Naive thymus-derived CD4-positive, alpha-beta T cell (primary cell): Measurements from ENCODE around the gene CCL28. TPM values are rescaled to one million over a fixed set of nuclear protein-coding genes. Genes with fewer than 3 reads are reported as not detected.
"Not testable (repeated sequence)": the region's sequence is repeated elsewhere in the genome, so short reads cannot be mapped to it uniquely, and the experiment has no call there.

Experiments
- ATAC-seq: fragments of 150-1000 bp; cut with Tn5 transposase; 2 replicates; pipeline ENCODE4 v1.10.0; 2021; ENCODE audit warnings: mild to moderate bottlenecking, moderate library complexity
- CTCF ChIA-PET: fragments of 350-600 bp; sonication (Branson Sonifier 250); formaldehyde crosslinking; loops from one replicate; lab custom pipeline; 2021; ENCODE audit warnings: antibody characterized with exemption; lab: Charles Lee
- POLR2A ChIA-PET: fragments of 350-600 bp; sonication (Branson Sonifier 250); formaldehyde crosslinking; loops from one replicate; lab custom pipeline; 2021; ENCODE audit warnings: antibody characterized with exemption, inconsistent platforms; lab: Charles Lee
- DNase-seq, 9 donors: peaks; one replicate each; pipeline versions ENCODE4 v3.0.0 to v3.0.0-alpha.2; 2020 to 2022; ENCODE audit warnings: mixed read lengths in 1 of 9
- H3K27ac ChIP-seq: one replicate; pipeline ENCODE4 v1.7.0; 2013; ENCODE audit warnings: mild to moderate bottlenecking, low read depth, low read length, moderate library complexity
- H3K27me3 ChIP-seq, 2 donors: one replicate each; pipeline ENCODE4 v1.7.0; 2013; ENCODE audit warnings: low read length in 2 of 2, mild to moderate bottlenecking in 2 of 2, moderate library complexity in 2 of 2; ENCODE audit not compliant: control insufficient read depth in 2 of 2, insufficient read depth in 2 of 2
- H3K36me3 ChIP-seq, 3 experiments: 1 replicate in 2 of 3; 2 replicates in 1 of 3; pipeline ENCODE4 v1.7.0; 2013; ENCODE audit warnings: low read length in 3 of 3, mild to moderate bottlenecking in 3 of 3, moderate library complexity in 1 of 3; ENCODE audit not compliant: insufficient read depth in 3 of 3, control insufficient read depth in 2 of 3
- H3K4me1 ChIP-seq, 2 donors: one replicate each; pipeline ENCODE4 v1.7.0; 2013; ENCODE audit warnings: low read length in 2 of 2, mild to moderate bottlenecking in 2 of 2, moderate library complexity in 1 of 2; ENCODE audit not compliant: control insufficient read depth in 2 of 2, insufficient read depth in 2 of 2
- H3K4me3 ChIP-seq: 2 replicates; pipeline ENCODE4 v1.7.0; 2013; ENCODE audit warnings: mild to moderate bottlenecking, low read length
- H3K9me3 ChIP-seq, 3 experiments: 1 replicate in 2 of 3; 2 replicates in 1 of 3; pipeline ENCODE4 v1.7.0; 2013; ENCODE audit warnings: low read length in 3 of 3; ENCODE audit not compliant: control insufficient read depth in 2 of 3
- H3K27ac Mint-ChIP-seq, 9 donors: one replicate each; pipeline ENCODE4 v1.8.0; 2020 to 2022; ENCODE audit warnings: mixed read lengths in 9 of 9, mild to moderate bottlenecking in 8 of 9, moderate library complexity in 5 of 9, inconsistent platforms in 2 of 9
- H3K27me3 Mint-ChIP-seq, 5 donors: one replicate each; pipeline ENCODE4 v1.8.0; 2021 to 2022; ENCODE audit warnings: mixed read lengths in 5 of 5, mild to moderate bottlenecking in 1 of 5
- H3K36me3 Mint-ChIP-seq, 5 donors: one replicate each; pipeline ENCODE4 v1.8.0; 2020 to 2022; ENCODE audit warnings: mixed read lengths in 5 of 5, mild to moderate bottlenecking in 3 of 5, inconsistent platforms in 1 of 5
- H3K4me1 Mint-ChIP-seq, 7 donors: one replicate each; pipeline ENCODE4 v1.8.0; 2020 to 2022; ENCODE audit warnings: mixed read lengths in 7 of 7, mild to moderate bottlenecking in 3 of 7, inconsistent platforms in 1 of 7
- H3K4me3 Mint-ChIP-seq, 10 donors: one replicate each; pipeline ENCODE4 v1.8.0; 2020 to 2022; ENCODE audit warnings: mild to moderate bottlenecking in 10 of 10, mixed read lengths in 10 of 10, moderate library complexity in 6 of 10, inconsistent platforms in 2 of 10
- H3K9me3 Mint-ChIP-seq, 11 donors: one replicate each; pipeline ENCODE4 v1.8.0; 2020 to 2022; ENCODE audit warnings: mixed read lengths in 11 of 11, mild to moderate bottlenecking in 4 of 11, inconsistent platforms in 1 of 11, moderate library complexity in 1 of 11
- intact Hi-C, 2 donors: fragments of 100-400 bp; cut with micrococcal nuclease; formaldehyde crosslinking; loops; one replicate each; pipeline ENCODE4 v1.15.1; 2023
- polyA plus RNA-seq, 2 donors: library from polyadenylated mRNA; unstranded; fragments of 300-500 nt; fragmentation: Illumina TruSeq; gene quantifications; one replicate each; pipeline ENCODE4 v1.2.3, GENCODE V29; 2021
- total RNA-seq, 6 experiments: library from RNA in 5 of 6; stranded (reverse) in 5 of 6; gene quantifications; 1 replicate in 5 of 6; 2 replicates in 1 of 6; pipeline ENCODE4 v1.2.3 and lab custom pipeline; 2021 to 2026

CCL28 gene
- total and polyA plus RNA-seq, 7 experiments from 2014 or later, result 9.8 to 23.2 (median 17.3) TPM

DNA sequence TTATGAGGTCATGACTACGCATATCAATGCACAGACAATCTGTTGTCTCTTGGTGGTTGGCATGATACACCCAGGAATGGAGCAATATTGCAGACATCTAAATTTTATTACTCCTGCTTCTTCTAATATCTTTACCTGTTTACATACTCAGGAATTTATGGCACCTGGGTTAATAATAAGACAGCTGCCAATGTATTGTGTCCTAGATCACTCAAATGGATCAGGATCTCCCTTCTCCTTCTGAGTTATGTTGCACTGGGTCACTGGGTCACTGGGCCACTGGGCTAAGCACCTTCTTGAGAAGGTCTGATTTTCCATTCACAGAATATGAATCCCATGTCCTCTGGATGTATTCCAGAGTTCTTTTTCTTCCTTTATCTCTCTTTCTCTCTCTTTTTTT lies 41.8 kb downstream of the CCL28 start:
- intact Hi-C loops, result no loop called here
- CTCF ChIA-PET, result no interaction called here
- DNase-seq (no peak), ATAC-seq (no peak)
- peaks cover 0 to 12% (median 3%) of the 10 kb centered on the region in 3 experiments for H3K9me3 ChIP-seq
- H3K36me3 ChIP-seq, result no peaks in the 10 kb centered on the region
- H3K36me3 Mint-ChIP-seq, result peaks cover 16 to 58% (median 48%) of the 10 kb centered on the region in 5 donors
- H3K4me1 ChIP-seq, result no peaks in the 10 kb centered on the region
- H3K27ac Mint-ChIP-seq, result no peak overlapping the region
- H3K9me3 Mint-ChIP-seq, result peaks cover 1 to 62% (median 14%) of the 10 kb centered on the region in 11 donors
- H3K27ac ChIP-seq, result no peak overlapping the region
- POLR2A ChIA-PET, result no interaction called here
- no peaks in the 10 kb centered on the region for H3K27me3 ChIP-seq
- H3K4me3 ChIP-seq, result no peak overlapping the region
- H3K4me3 Mint-ChIP-seq, result no peak overlapping the region
- H3K27me3 Mint-ChIP-seq, result peaks cover 0 to 5% (median 0%) of the 10 kb centered on the region in 5 donors
- no peaks in the 10 kb centered on the region for H3K4me1 Mint-ChIP-seq

DNA sequence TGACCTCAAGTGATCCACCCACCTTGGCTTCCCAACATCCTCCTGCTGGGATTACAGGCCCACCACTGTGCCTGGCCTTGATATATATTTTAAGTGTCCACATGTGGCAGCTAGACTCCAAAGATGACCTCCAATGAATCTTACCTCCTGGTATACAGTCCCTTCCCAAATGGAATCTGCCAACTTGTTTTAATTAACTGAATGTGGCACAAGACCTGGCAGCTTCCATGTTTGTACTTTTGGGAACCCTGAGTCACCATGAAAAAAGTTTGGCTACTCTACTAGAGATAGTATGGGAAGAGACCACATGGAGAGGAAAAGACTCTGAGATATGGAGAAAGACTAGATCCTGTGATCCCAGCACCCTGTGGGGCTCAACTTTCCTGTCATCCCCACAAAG lies 42.5 kb downstream of the CCL28 start:
- peaks cover 0 to 12% (median 3%) of the 10 kb centered on the region in 3 experiments for H3K9me3 ChIP-seq
- DNase-seq, result no peak
- H3K27me3 Mint-ChIP-seq, result peaks cover 0 to 5% (median 0%) of the 10 kb centered on the region in 5 donors
- H3K4me3 Mint-ChIP-seq, result no peak overlapping the region
- CTCF ChIA-PET, result no interaction called here
- H3K36me3 ChIP-seq, result no peaks in the 10 kb centered on the region
- POLR2A ChIA-PET, result no interaction called here
- intact Hi-C loops, result no loop called here
- H3K4me1 Mint-ChIP-seq, result no peaks in the 10 kb centered on the region
- peaks cover 18 to 60% (median 48%) of the 10 kb centered on the region in 5 donors for H3K36me3 Mint-ChIP-seq
- peaks cover 1 to 65% (median 15%) of the 10 kb centered on the region in 11 donors for H3K9me3 Mint-ChIP-seq
- no peak for ATAC-seq
- no peak overlapping the region for H3K27ac ChIP-seq
- no peak overlapping the region for H3K4me3 ChIP-seq
- H3K27ac Mint-ChIP-seq, result no peak overlapping the region
- no peaks in the 10 kb centered on the region for H3K27me3 ChIP-seq
- H3K4me1 ChIP-seq, result no peaks in the 10 kb centered on the region

- H3K4me1 ChIP-seq, result no peaks in the 10 kb centered on the region
- CTCF ChIA-PET, result no interaction called here
- Mint-ChIP-seq H3K27ac (no peak overlapping the region), H3K9me3 (peaks cover 0 to 66% (median 15%) of the 10 kb centered on the region in 11 donors), H3K4me3 (no peak overlapping the region), H3K36me3 (peaks cover 16 to 47% (median 39%) of the 10 kb centered on the region in 5 donors), H3K4me1 (no peaks in the 10 kb centered on the region), H3K27me3 (peaks cover 0 to 5% (median 0%) of the 10 kb centered on the region in 5 donors)
- H3K27me3 ChIP-seq, result no peaks in the 10 kb centered on the region
- intact Hi-C loops, result no loop called here
- H3K4me3 ChIP-seq, result no peak overlapping the region
- POLR2A ChIA-PET, result no interaction called here
- H3K9me3 ChIP-seq, result peaks cover 0 to 12% (median 3%) of the 10 kb centered on the region in 3 experiments
- H3K27ac ChIP-seq, result no peak overlapping the region
- H3K36me3 ChIP-seq, result no peaks in the 10 kb centered on the region
- ATAC-seq, result no peak
- DNase-seq, result no peak
These were observed 44.1 kb downstream of the CCL28 start for GRCh38 chr5:43367909-43368669.

- CTCF ChIA-PET, result no interaction called here
These were observed 44.7 kb downstream of the CCL28 start for GRCh38 chr5:43367453-43367852.

GRCh38 chr5:43366680-43367246 lies 45.4 kb downstream of the CCL28 start:
- H3K36me3 ChIP-seq, CTCF ChIA-PET, POLR2A ChIA-PET, H3K27me3 ChIP-seq, DNase-seq, H3K27me3 Mint-ChIP-seq, ATAC-seq, H3K4me1 ChIP-seq, H3K4me1 Mint-ChIP-seq, H3K27ac Mint-ChIP-seq, H3K27ac ChIP-seq, H3K4me3 ChIP-seq, H3K4me3 Mint-ChIP-seq, intact Hi-C loops: not testable (repeated sequence)
- H3K9me3 ChIP-seq, result peaks cover 0 to 12% (median 3%) of the 10 kb centered on the region in 3 experiments
- Mint-ChIP-seq H3K36me3 (peaks cover 14 to 48% (median 34%) of the 10 kb centered on the region in 5 donors), H3K9me3 (peaks cover 0 to 75% (median 18%) of the 10 kb centered on the region in 11 donors)

More at GRCh38 chr5:43367453-43367852, 44.7 kb downstream of the CCL28 start:
- ATAC-seq, result no peak
- H3K4me1 ChIP-seq, result no peaks in the 10 kb centered on the region
- DNase-seq, result no peak
- Mint-ChIP-seq H3K36me3 (peaks cover 16 to 50% (median 39%) of the 10 kb centered on the region in 5 donors), H3K27me3 (peaks cover 0 to 5% (median 0%) of the 10 kb centered on the region in 5 donors), H3K27ac (no peak overlapping the region), H3K9me3 (peaks cover 0 to 73% (median 17%) of the 10 kb centered on the region in 11 donors), H3K4me3 (no peak overlapping the region), H3K4me1 (no peaks in the 10 kb centered on the region)
- no peaks in the 10 kb centered on the region for H3K27me3 ChIP-seq
- H3K4me3 ChIP-seq, result no peak overlapping the region
- H3K36me3 ChIP-seq, result no peaks in the 10 kb centered on the region
- POLR2A ChIA-PET, result no interaction called here
- no peak overlapping the region for H3K27ac ChIP-seq
- H3K9me3 ChIP-seq, result peaks cover 0 to 12% (median 3%) of the 10 kb centered on the region in 3 experiments
- intact Hi-C loops, result no loop called here

DNA sequence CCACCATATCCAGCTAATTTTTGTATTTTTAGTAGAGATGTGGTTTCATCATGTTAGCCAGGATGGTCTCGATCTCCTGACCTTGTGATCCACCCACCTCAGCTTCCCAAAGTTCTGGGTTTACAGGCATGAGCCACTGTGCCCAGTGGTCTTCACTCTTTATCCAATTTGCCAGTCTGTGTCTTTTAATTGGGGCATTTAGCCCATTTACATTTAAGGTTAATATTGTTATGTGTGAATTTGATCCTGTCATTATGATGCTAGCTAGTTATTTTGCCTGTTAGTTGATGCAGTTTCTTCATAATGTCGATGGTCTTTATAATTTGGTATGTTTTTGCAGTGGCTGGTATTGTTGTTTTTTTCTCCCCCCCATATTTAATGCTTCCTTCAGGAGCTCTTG lies 47.0 kb downstream of the CCL28 start:
- not testable (repeated sequence) for H3K27me3 Mint-ChIP-seq
- CTCF ChIA-PET, result interaction anchor here (0.6 kb wide), 1 partner anchor 143 kb away, joined by 3 read pairs; no protein-coding TSS in a partner anchor
- peaks cover 3 to 75% (median 27%) of the 10 kb centered on the region in 11 donors for H3K9me3 Mint-ChIP-seq

More for the DNA sequence above, 47.0 kb downstream of the CCL28 start:
- H3K4me3 Mint-ChIP-seq, H3K27ac Mint-ChIP-seq, ATAC-seq, H3K4me3 ChIP-seq, H3K27ac ChIP-seq, intact Hi-C loops, POLR2A ChIA-PET, H3K4me1 Mint-ChIP-seq, H3K36me3 ChIP-seq, H3K27me3 ChIP-seq, DNase-seq, H3K4me1 ChIP-seq: not testable (repeated sequence)
- H3K9me3 ChIP-seq, result peaks cover 0 to 12% (median 3%) of the 10 kb centered on the region in 3 experiments
- H3K36me3 Mint-ChIP-seq, result peaks cover 12 to 38% (median 29%) of the 10 kb centered on the region in 5 donors
